Measurements from ENCODE around the gene ESYT2.
"Not testable (repeated sequence)": the region's sequence is repeated elsewhere in the genome, so short reads cannot be mapped to it uniquely, and the experiment has no call there.

Gene ESYT2

DNA sequence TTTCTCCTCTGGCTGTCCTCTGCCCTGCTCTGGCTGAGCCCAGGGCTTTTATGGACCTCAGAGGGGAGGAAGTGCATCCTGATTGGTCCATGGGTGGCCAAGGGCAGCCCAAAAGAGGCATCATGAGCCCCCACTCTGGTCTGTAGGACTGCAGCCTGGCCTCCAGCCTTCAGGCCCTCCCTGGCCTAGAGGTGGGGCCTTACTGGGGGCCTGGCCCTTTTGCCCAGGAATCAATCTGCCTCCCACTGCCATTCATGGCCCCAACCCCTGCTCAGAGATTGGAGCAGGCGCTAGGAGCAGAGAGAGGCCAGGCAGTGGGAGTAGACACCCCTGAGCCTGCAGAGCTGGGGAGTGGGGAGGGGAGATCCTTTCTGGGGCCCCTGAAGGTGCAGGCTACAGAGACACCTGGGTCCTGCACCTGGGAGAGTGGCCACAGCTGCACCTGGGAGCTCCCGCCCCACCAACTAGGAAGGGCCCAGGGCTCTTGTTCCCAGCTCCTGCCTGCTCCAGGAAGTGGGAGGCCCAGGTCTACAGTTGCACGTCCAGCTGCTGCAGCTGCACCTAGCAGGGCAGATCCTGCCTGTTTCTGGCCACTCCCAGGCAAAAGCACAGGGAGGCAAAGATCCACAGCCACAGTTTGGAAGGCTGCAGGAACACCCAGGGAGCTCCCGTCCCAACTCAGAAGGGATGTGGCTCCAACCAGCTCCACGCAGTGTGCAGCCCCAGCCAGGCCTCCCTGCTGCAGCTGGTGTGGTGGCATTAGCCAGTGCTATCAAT, 20.6 kb upstream of the ESYT2 start:
- no peaks in the 10 kb centered on the region for H3K4me1 ChIP-seq (ENCODE audit: control insufficient read depth, low read depth, low read length)
- no peak overlapping the region for H3K9ac ChIP-seq (ENCODE audit: low read length)
- H3K9me3 ChIP-seq (ENCODE audit: control insufficient read depth, low read depth, low read length) = peaks cover 10% of the 10 kb centered on the region
- H3K4me3 ChIP-seq (ENCODE audit: low read length) = no peak overlapping the region
- H3K36me3 ChIP-seq (ENCODE audit: control insufficient read depth, low read depth, low read length) = no peaks in the 10 kb centered on the region
- no peaks in the 10 kb centered on the region for H3K27me3 ChIP-seq (ENCODE audit: control insufficient read depth, insufficient read depth, low read length)
- H3K27ac ChIP-seq (ENCODE audit: low read length) = no peak overlapping the region

DNA sequence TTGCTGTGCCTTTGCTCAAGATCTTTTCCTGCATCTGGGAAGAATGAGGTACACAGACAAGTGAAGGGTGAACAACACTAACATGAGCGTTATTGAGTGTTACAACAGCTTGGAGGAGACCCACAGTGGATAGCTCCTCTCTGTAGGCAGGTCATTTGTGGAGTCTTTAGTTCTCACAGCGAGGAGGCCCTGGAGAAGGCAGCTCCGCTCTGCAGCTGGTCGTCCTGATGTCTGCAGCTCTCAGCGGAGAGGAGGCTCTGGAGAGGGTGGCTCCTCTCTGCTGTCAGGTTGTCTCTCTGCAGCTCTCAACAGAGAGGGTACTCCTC, 20.1 kb upstream of the ESYT2 start:
- Histone ChIP-seq H3K4me3 (ENCODE audit: low read length) (no peak overlapping the region), H3K36me3 (ENCODE audit: control insufficient read depth, low read depth, low read length) (no peaks in the 10 kb centered on the region), H3K27ac (ENCODE audit: low read length) (no peak overlapping the region), H3K9me3 (ENCODE audit: control insufficient read depth, low read depth, low read length) (peaks cover 10% of the 10 kb centered on the region), H3K4me1 (ENCODE audit: control insufficient read depth, low read depth, low read length) (no peaks in the 10 kb centered on the region), H3K9ac (ENCODE audit: low read length) (no peak overlapping the region), H3K27me3 (ENCODE audit: control insufficient read depth, insufficient read depth, low read length) (no peaks in the 10 kb centered on the region)

DNA sequence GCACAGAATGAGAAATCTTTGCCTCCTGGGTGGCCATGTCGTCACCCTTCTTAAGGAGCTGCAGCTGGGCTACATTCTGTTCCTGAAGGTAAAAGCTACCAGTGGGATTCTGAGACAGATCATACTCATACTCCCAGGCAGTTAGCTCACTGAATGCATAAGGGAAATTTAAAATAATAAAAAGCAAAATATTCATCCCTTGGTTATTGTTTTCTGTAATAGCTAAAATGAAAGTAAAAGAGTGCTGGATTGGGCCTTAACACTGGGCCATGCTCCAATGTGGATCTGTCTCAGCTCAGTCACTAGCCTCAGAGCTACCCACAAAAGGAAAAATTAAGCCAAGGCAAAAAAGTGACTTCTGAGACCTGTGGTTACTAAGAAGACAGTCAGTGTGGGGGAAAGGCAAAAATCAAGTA, 18.1 kb upstream of the ESYT2 start:
- H3K27ac ChIP-seq (ENCODE audit: low read length) = no peak overlapping the region
- no peaks in the 10 kb centered on the region for H3K27me3 ChIP-seq (ENCODE audit: control insufficient read depth, insufficient read depth, low read length)
- no peak overlapping the region for H3K9ac ChIP-seq (ENCODE audit: low read length)
- H3K9me3 ChIP-seq (ENCODE audit: control insufficient read depth, low read depth, low read length) = peaks cover 10% of the 10 kb centered on the region
- peaks cover 9% of the 10 kb centered on the region for H3K4me1 ChIP-seq (ENCODE audit: control insufficient read depth, low read depth, low read length)
- no peaks in the 10 kb centered on the region for H3K36me3 ChIP-seq (ENCODE audit: control insufficient read depth, low read depth, low read length)
- no peak overlapping the region for H3K4me3 ChIP-seq (ENCODE audit: low read length)

DNA sequence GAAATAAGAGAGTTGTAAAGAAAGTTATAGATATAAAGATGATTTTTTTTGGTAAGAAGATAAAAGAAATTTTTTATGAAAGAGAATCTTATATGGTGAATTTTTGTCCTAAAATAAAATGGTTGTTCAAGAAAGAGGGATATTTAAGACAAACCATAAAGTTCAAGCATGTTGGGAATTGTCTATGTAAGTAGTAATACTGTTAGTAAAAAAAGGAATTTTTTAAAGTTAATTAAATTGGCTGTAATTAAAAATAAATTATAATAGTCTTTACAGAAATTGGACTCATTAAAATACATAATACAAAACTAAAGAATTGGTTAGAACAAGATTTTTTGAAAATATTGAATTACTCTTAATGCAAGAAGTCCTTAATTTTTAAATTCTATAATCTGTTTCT, 17.0 kb upstream of the ESYT2 start:
- Histone ChIP-seq H3K9me3 (ENCODE audit: control insufficient read depth, low read depth, low read length) (peaks cover 10% of the 10 kb centered on the region), H3K36me3 (ENCODE audit: control insufficient read depth, low read depth, low read length) (no peaks in the 10 kb centered on the region), H3K4me1 (ENCODE audit: control insufficient read depth, low read depth, low read length) (peaks cover 9% of the 10 kb centered on the region), H3K9ac (ENCODE audit: low read length) (no peak overlapping the region), H3K4me3 (ENCODE audit: low read length) (no peak overlapping the region), H3K27ac (ENCODE audit: low read length) (no peak overlapping the region), H3K27me3 (ENCODE audit: control insufficient read depth, insufficient read depth, low read length) (no peaks in the 10 kb centered on the region)

DNA sequence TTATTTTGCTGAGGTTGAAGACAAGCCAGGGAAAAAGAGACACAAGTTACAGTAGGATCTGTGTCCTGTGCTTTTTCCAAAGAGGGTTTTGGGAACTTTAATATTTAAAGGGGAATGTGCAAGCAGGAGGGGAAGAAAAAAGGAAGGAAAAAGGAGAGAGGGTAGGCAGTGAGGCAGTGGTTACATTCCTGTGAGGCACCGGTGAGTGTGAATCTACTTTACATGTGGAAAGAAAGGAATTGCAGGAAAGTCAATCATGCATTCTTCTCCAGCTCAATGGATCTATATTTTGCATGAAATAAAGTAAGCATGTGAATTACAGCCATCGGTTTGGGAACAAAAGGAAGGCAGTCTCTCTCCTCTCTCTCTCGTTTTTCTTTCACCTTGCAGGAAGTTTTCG, 14.5 kb upstream of the ESYT2 start:
- no peak overlapping the region for H3K9ac ChIP-seq (ENCODE audit: low read length)
- peaks cover 10% of the 10 kb centered on the region for H3K9me3 ChIP-seq (ENCODE audit: control insufficient read depth, low read depth, low read length)
- no peak overlapping the region for H3K27ac ChIP-seq (ENCODE audit: low read length)
- H3K27me3 ChIP-seq (ENCODE audit: control insufficient read depth, insufficient read depth, low read length) = no peaks in the 10 kb centered on the region
- H3K4me1 ChIP-seq (ENCODE audit: control insufficient read depth, low read depth, low read length) = peaks cover 9% of the 10 kb centered on the region
- no peak overlapping the region for H3K4me3 ChIP-seq (ENCODE audit: low read length)
- H3K36me3 ChIP-seq (ENCODE audit: control insufficient read depth, low read depth, low read length) = no peaks in the 10 kb centered on the region

DNA sequence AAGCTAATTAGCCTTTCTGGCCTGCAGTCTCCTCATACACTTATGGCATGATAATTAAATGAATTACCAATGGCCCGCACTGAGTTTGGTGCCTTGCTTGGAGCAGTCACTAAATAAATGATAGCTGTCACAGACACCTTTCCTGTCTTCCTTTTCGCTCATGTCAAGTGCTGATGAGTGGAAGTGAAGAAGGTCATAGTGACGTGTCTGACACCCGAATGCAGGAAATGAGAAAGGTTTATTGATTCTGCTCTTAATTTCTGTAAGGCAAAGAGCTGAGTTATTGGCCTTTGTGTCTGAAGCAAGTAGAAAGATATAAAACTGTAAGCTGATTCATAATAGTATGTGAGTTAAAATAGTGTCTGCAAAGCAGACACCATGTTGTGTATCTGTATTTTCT, 13.2 kb upstream of the ESYT2 start:
- Histone ChIP-seq H3K9ac (ENCODE audit: low read length) (no peak overlapping the region), H3K36me3 (ENCODE audit: control insufficient read depth, low read depth, low read length) (no peaks in the 10 kb centered on the region), H3K4me1 (ENCODE audit: control insufficient read depth, low read depth, low read length) (peaks cover 9% of the 10 kb centered on the region), H3K27me3 (ENCODE audit: control insufficient read depth, insufficient read depth, low read length) (no peaks in the 10 kb centered on the region), H3K4me3 (ENCODE audit: low read length) (no peak overlapping the region), H3K27ac (ENCODE audit: low read length) (no peak overlapping the region), H3K9me3 (ENCODE audit: control insufficient read depth, low read depth, low read length) (peaks cover 4% of the 10 kb centered on the region)

DNA sequence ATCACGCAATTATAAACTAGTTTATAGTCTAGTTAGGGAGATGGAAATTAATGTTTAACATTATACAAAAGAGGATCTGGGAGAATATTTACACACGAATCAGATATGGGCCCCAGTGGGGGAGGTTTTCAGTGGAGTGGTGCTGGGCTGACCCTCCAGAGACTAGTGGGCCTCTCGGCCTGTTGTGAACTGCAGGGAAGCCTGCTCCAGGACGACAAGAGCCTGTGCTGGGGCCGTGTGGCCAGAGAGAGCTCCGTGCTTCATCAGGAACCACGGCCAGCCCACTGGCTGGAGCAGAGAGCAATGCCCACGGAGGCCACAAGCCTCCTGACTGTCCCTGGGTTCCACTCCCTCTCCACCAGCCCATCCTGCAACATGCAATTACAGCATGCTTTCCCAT, 11.3 kb upstream of the ESYT2 start:
- no peaks in the 10 kb centered on the region for H3K9me3 ChIP-seq (ENCODE audit: control insufficient read depth, low read depth, low read length)
- H3K27me3 ChIP-seq (ENCODE audit: control insufficient read depth, insufficient read depth, low read length) = no peaks in the 10 kb centered on the region
- H3K36me3 ChIP-seq (ENCODE audit: control insufficient read depth, low read depth, low read length) = no peaks in the 10 kb centered on the region
- H3K9ac ChIP-seq (ENCODE audit: low read length) = no peak overlapping the region
- H3K4me3 ChIP-seq (ENCODE audit: low read length) = no peak overlapping the region
- H3K27ac ChIP-seq (ENCODE audit: low read length) = no peak overlapping the region
- H3K4me1 ChIP-seq (ENCODE audit: control insufficient read depth, low read depth, low read length) = peaks cover 9% of the 10 kb centered on the region

DNA sequence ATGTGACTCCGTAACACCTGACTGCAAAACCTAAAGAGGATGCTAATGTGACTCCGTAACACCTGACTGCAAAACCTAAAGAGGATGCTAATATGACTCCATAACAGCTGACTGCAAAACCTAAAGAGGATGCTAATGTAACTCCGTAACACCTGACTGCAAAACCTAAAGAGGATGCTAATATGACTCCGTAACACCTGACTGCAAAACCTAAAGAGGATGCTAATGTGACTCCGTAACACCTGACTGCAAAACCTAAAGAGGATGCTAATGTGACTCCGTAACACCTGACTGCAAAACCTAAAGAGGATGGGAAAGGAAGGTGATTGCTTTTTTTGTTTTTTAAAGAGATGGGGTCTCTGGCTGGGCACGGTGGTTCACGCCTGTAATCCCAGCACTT, 9.9 kb upstream of the ESYT2 start:
- not testable (repeated sequence) for H3K27me3 ChIP-seq (ENCODE audit: control insufficient read depth, insufficient read depth, low read length); H3K27ac ChIP-seq (ENCODE audit: low read length); H3K36me3 ChIP-seq (ENCODE audit: control insufficient read depth, low read depth, low read length); H3K4me3 ChIP-seq (ENCODE audit: low read length); H3K9ac ChIP-seq (ENCODE audit: low read length); H3K4me1 ChIP-seq (ENCODE audit: control insufficient read depth, low read depth, low read length); H3K9me3 ChIP-seq (ENCODE audit: control insufficient read depth, low read depth, low read length)

DNA sequence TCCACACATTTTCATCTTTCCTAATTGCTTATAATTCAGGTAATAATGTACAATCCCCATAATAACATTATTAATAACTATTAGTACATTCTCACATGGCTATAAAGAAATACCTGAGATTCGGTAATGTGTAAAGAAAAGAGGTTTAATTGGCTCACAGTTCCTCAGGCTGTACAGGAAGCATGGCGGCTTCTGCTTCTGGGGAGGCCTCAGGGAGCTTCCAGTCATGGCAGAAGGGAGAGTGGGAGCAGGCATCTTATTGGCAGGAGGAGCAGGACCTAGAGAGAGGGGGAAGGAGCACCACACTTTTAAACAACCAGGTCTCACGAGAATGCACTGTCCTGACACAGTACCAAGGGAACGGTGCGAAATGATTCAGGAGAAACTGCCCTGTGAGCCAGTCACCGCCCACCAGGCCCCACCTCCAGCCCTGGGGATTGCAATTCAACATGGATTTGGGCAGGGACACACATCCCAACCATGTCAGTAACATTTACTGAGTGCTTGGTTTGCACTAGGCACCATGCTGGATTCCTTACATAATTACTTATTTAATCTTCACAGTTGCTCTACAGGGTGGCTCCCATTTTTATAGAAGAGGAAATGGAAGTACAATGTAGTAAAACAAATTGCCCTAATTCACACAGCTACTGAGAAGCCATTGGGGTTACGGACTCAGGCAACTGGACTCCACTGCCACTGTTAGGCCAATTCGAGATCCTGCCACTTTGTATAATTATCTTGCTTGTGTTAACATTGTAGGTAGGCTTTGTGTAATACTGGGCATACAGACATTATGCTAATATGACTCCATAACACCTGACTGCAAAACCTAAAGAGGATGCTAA, 8.7 kb upstream of the ESYT2 start:
- Histone ChIP-seq H3K9me3 (ENCODE audit: control insufficient read depth, low read depth, low read length) (no peaks in the 10 kb centered on the region), H3K4me1 (ENCODE audit: control insufficient read depth, low read depth, low read length) (no peaks in the 10 kb centered on the region)

DNA sequence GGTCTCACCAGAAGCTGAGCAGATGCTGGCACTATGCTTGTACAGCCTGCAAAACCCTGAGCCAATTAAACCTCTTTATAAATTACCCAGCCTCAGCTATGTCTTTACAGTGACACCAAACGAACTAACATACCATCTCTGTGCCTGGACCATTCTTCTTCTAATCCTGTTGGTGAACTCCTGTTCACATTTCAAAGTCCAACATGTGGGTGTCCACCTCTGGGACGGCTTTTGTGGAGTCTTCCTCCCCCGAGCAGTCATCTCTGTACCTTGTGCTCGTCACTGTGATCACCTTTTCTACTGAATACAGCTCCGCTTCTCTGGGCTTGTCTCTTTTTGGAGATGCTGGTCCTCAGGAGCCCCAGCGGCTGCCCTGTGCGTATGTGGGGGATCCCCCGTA, 7.4 kb upstream of the ESYT2 start:
- no peaks in the 10 kb centered on the region for H3K4me1 ChIP-seq (ENCODE audit: control insufficient read depth, low read depth, low read length)
- no peaks in the 10 kb centered on the region for H3K9me3 ChIP-seq (ENCODE audit: control insufficient read depth, low read depth, low read length)
- H3K9ac ChIP-seq (ENCODE audit: low read length) = no peak overlapping the region
- H3K36me3 ChIP-seq (ENCODE audit: control insufficient read depth, low read depth, low read length) = no peaks in the 10 kb centered on the region
- no peak overlapping the region for H3K27ac ChIP-seq (ENCODE audit: low read length)
- no peak overlapping the region for H3K4me3 ChIP-seq (ENCODE audit: low read length)
- no peaks in the 10 kb centered on the region for H3K27me3 ChIP-seq (ENCODE audit: control insufficient read depth, insufficient read depth, low read length)

More for the DNA sequence above, 8.7 kb upstream of the ESYT2 start:
- Histone ChIP-seq H3K9ac (ENCODE audit: low read length) (no peak overlapping the region), H3K4me3 (ENCODE audit: low read length) (no peak overlapping the region), H3K27ac (ENCODE audit: low read length) (no peak overlapping the region), H3K36me3 (ENCODE audit: control insufficient read depth, low read depth, low read length) (no peaks in the 10 kb centered on the region), H3K27me3 (ENCODE audit: control insufficient read depth, insufficient read depth, low read length) (no peaks in the 10 kb centered on the region)

DNA sequence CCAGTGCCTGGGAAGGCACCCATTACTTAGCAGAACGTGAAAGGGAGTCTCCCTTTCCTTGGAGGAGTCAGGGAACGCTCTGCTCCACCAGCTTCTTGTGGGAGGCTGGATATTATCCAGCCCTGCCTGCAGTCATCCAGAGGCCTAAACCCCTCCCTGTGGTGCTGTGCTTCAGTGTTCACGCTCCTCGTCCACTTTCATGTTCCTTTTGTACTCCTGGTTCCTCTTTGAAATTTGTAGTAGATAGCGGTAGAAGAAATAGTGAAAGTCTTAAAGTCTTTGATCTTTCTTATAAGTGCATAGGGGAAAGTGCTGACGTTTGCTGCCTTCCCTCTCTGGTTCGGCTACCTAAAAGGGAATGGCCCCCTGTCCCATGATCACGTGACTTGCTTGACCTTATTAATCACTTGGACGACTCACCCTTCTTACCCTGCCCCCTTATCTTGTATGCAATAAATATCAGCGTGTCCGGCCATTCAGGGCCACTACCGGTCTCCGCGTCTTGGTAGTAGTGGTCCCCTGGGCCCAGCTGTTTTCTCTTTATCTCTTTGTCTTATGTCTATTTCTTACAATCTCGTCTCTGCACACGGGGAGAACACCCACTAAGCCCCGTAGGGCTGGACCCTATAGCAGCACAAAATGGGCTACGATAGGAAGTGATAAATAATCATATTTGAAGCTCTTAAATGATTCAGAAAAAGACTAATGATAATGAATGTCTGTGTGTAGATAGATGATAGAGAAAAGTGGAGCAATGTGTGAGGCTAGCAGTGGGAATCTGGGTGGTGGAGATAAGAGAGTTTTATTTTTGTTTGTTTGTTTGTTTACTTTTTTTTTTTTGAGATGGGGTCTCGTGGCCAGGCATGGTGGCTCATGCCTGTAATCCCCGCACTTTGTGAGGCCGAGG, 5.8 kb upstream of the ESYT2 start:
- H3K9me3 ChIP-seq (ENCODE audit: control insufficient read depth, low read depth, low read length) = no peaks in the 10 kb centered on the region
- H3K4me1 ChIP-seq (ENCODE audit: control insufficient read depth, low read depth, low read length) = no peaks in the 10 kb centered on the region
- H3K9ac ChIP-seq (ENCODE audit: low read length) = no peak overlapping the region
- no peak overlapping the region for H3K27ac ChIP-seq (ENCODE audit: low read length)
- H3K27me3 ChIP-seq (ENCODE audit: control insufficient read depth, insufficient read depth, low read length) = peaks cover 11% of the 10 kb centered on the region
- no peaks in the 10 kb centered on the region for H3K36me3 ChIP-seq (ENCODE audit: control insufficient read depth, low read depth, low read length)
- H3K4me3 ChIP-seq (ENCODE audit: low read length) = no peak overlapping the region
